HG03378 (cell line): ENCODE data around the gene ALKBH3.
A peak's percentile ranks its signal among the peaks of the same experiment; 100 is the strongest.

Experiments used
- ATAC-seq: cut with Tn5 transposase; IDR thresholded peaks from one replicate; pipeline ENCODE4 v1.9.1; 2021; ENCODE audit warnings: mild to moderate bottlenecking, moderate library complexity; ENCODE audit not compliant: unreplicated experiment

The ALKBH3 gene

GRCh38 chr11:43892851-43893250, 12.2 kb downstream of the ALKBH3 start:
- no peak for ATAC-seq

- no peak for ATAC-seq
Observed at GRCh38 chr11:43894546-43894945, 13.9 kb downstream of the ALKBH3 start.

- ATAC-seq: no peak
Observed at GRCh38 chr11:43895601-43896000, 15.0 kb downstream of the ALKBH3 start.

GRCh38 chr11:43898574-43898973, 17.9 kb downstream of the ALKBH3 start:
- no peak for ATAC-seq

DNA sequence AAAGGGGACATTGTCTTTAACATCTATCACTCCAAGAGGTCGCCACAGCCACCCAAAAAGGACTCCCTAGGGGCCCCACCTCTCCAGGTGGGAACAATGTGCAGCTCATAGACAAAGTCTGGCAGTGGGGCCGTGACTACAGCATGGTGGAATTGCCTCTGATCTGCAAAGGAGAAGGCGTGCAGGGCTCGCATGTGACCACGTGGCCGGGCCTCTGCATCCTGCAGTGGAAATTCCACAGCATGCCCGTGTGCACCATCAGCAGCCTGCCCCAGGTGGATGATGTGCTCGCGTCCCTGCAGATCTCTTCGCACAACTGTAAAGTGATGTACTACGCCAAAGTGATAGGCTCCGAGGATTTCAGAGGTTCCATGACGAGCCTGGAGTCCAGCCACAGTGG, 18.5 kb downstream of the ALKBH3 start:
- ATAC-seq: no peak

DNA sequence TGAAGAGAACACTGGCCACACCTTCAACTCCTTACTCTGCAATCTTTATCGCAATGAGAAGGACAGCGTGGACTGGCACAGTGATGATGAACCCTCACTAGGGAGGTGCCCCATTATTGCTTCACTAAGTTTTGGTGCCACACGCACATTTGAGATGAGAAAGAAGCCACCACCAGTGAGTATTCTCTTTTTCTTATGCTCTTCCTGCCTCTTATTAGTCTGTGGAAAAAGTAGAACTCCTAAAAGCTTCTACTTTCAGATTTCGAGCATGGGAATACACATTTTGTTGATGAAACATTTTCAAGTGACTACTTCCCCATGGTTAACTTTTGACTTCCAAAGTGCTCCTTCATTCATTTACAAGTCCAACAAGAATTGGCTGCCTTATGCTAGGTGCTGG, 20.9 kb downstream of the ALKBH3 start:
- no peak for ATAC-seq

- ATAC-seq: no peak
Observed at GRCh38 chr11:43903078-43903477, 22.4 kb downstream of the ALKBH3 start.

DNA sequence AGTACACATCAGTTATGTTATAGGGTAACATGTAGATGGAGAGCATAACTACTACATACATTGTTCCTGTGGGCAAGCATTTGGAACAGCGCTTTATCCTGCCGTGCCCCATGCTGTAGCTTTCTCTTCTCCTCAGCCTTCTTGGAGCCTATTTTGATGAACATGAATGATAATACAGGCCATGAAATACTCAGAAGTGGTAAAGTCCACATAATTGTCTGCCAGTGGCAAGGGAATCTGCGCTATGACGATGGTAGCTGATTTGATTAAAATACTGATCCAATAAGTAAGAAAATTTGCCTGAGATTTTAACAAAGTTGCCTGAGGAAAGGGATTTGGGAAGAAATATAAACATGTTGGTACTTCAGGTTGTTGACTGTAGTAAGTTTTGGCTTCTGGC, 23.3 kb downstream of the ALKBH3 start:
- ATAC-seq: no peak

DNA sequence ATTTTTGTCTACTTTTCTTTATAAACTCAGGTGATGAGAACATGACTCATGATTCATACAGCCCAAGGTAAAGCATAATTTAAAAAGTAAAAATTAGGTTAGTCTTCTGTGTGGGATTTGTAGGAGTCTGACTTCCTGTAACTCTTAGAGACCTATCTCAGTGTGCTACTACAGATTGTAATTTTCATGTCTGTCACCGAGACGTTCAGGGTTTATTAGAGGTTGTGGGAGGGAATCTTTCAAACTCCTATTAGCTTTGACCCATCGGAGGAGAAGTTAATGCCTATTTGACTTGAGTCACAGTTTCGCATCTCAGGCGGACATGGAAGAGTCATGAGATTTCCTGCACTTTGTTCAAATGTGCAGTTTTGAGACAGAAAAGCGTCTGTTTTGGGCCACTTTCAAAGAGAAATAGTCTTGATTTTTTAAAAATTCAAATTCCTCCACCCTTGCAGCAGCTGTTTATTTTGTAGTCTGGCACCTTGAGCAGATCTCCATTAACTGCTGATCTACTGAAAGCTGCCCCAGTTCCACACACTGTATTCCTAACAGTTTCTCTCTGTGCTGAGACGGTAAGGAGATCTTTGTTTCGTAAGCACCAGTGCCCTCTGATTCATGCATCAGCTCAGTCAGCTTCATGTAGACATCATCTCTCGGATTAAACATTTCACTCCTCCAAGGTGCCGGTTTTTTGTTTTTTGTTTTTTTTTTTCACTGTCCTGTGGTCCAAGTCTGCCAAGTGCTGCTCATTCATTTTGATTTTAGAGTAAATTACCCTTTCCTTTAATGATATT, 24.3 kb downstream of the ALKBH3 start:
- ATAC-seq: no peak

- ATAC-seq: no peak
Observed at GRCh38 chr11:43905813-43906241, 25.2 kb downstream of the ALKBH3 start.

GRCh38 chr11:43907028-43907975, 26.7 kb downstream of the ALKBH3 start:
- ATAC-seq: peak; percentile 57

DNA sequence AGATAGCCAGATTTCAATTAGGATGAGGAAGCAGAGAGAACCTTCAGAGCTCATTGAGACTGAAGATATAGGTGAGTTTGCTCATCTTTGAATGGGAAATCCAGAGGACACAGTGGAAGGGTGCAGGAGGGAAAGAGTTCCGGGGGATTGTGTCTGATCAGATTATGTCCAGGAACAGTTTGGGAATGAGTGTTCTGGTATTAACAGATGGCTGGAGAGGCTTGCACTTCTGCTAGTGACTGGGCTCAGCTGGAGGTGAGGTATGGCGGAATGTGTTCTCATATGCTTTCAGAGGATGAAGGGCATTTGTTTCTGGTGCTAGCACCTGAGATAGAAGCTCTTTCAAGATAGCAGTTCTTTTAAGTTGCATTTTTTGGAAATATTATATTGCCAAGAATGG, 27.6 kb downstream of the ALKBH3 start:
- ATAC-seq: no peak

DNA sequence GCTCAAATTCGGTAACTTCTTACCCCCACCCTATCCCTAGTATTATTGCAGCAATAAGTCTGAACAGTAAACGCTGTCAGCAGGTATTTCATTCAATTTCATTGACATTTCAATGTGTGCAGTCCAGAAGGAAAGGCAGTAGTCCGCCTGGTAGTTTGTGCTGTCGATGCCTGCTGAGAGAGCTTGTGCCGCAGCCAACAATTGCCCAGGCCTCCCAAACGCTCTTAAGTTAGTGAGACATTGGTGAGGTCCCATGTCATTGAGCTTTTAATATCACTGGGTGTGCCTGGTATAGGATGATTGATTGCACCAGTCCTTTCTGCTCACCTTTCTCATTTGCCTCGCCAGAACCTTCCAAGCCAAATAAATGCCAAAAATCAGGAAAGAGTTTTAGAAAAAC, 28.1 kb downstream of the ALKBH3 start:
- no peak for ATAC-seq

DNA sequence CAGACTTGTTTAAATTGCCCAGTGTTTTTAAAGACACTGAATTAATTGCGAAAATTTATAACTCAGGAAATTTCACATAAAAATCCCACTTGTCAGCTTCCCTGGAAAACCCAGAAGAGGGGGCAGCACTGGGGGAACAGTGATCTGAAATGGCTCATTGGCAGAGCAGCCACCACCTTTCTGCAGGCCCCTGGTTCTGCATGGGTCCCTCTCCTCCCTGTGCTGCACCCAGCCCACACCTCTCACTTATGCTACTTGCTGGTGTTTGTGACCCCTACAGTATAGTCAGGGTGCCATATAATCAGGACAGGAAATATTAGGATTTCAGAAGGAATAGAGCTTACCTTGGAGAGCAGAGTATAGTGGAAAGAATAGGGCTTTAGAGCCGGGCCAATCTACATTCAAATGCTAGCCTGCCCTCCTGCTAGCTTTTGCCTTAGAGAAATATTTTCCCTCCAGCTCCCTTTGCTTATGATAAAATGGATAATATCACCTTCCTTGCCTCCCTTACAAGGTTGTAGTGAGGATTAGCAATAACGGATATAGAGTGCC, 33.3 kb downstream of the ALKBH3 start:
- no peak for ATAC-seq

GRCh38 chr11:43914466-43914865, 33.8 kb downstream of the ALKBH3 start:
- no peak for ATAC-seq

DNA sequence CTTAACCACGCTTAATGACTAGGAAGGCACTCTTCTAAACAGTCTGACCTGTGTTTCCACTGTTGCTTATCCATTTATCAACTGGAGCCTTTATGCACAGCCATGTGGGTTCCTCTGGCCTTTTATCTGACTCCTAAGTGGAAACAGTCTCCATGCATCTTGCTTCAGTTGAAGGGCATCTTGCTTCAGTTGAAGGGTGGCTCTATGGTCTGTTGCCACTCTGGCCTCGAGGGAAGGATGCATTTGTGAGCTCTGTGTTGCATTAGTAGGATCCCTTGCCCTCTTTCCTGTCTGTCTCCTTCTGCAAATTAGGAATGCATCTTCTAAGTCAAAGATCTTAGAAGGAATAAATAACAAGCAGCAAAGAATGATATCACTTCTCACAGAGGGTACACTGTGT, 36.0 kb downstream of the ALKBH3 start:
- ATAC-seq: no peak

DNA sequence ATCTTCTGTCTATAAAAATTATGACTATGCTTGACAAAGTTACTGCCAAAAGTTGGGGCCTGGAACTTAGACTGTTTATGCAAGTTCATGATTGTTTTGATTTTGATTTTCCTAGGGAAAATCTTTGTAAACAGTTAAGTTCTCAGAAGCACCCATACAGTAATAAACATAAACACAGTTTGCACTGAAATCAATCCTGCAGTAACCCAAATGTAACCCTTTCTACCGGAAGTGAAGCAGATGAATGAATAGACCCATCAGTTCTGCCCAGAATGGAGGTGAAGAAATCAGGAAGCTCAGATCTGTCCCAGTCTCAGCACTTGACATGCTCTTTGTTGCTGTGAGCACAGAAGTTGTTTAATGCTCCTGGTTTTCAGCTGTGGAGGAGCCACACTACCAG, 37.2 kb downstream of the ALKBH3 start:
- ATAC-seq: no peak

- no peak for ATAC-seq
Observed at GRCh38 chr11:43918662-43919061, 38.0 kb downstream of the ALKBH3 start.

DNA sequence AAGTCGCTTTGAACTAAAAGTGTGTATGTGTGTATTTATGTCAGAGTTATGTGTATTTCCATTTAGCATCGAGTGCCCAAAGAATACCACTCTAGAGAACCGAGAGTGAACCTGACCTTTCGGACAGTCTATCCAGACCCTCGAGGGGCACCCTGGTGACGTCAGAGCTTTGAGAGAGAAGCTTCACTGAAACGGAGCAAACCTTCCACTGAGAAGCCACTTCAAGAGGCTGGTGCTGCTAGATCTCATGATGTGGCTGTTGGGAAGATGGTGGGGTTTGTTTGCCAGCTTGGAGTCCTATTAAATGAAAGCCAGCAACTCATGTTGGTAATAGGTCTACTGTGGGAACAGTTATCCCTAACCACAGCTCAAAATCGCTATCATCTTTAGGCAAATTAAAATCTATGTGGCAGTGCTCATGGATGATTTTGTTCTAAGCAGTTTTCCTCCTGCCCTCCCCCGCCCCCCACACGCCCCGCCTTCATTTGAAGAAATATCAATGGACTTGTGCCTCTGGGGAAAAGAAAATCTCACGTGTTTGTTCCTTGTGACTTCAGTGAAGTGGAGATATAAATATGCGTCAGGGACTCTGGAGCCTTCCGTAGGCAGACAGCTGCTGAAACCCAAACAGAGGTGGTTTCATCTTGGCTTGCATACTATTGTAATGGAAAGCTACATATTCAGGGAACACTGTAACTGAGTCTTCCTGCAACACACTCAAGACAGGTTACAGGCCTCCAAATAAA, 39.4 kb downstream of the ALKBH3 start:
- no peak for ATAC-seq

GRCh38 chr11:43920598-43921419, 40.2 kb downstream of the ALKBH3 start:
- ATAC-seq: peak; percentile 75
